CD1c-positive myeloid dendritic cell (primary cell): Measurements from ENCODE around the gene STPG2.

ENCODE experiments used
- DNase-seq: peaks from one replicate; pipeline ENCODE4 v3.0.0-alpha.2; 2016; ENCODE audit errors: extremely low spot score

STPG2 gene

DNA sequence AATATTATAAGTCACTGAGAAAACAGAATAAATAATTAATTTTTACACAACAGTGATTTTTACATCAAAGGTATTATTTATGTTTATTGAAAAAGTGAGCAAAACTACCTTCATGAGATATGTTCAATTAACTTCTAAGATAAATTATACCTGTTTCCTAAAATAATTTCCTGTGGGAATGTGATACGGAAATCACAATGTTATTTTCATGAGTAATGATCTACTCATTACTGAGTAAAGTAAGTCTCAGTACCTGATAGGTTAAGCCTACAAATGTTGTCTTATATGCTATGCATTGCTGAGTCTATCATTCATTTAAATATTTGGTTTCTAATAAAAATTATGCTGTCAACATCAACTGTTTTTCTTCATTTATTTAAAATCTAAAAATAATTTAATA lies 324.0 kb downstream of the STPG2 start:
- DNase-seq = no peak

- no peak for DNase-seq
Measured at GRCh38 chr4:97812768-97813167, 330.5 kb downstream of the STPG2 start.

- no peak for DNase-seq
Measured at GRCh38 chr4:97786306-97786920, 356.9 kb downstream of the STPG2 start.

DNA sequence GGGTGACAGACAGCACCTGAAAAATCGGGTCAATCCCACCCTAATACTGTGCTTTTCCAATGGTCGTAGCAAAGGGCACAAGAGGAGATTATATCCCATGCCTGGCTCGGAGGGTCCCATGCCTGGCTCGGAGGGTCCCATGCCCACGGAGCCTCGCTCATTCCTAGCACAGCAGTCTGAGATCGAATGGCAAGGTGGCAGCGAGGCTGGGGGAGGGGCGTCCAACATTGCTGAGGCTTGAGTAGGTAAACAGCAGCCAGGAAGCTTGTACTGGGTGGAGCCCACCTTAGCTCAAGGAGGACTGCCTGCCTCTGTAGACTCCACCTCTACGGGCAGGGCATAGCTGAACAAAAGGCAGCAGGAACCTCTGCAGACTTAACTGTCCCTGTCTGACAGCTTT lies 365.1 kb downstream of the STPG2 start:
- no peak for DNase-seq

- no peak for DNase-seq
Measured at GRCh38 chr4:97774347-97774989, 368.8 kb downstream of the STPG2 start.

GRCh38 chr4:97770222-97770621 lies 373.1 kb downstream of the STPG2 start:
- no peak for DNase-seq

DNA sequence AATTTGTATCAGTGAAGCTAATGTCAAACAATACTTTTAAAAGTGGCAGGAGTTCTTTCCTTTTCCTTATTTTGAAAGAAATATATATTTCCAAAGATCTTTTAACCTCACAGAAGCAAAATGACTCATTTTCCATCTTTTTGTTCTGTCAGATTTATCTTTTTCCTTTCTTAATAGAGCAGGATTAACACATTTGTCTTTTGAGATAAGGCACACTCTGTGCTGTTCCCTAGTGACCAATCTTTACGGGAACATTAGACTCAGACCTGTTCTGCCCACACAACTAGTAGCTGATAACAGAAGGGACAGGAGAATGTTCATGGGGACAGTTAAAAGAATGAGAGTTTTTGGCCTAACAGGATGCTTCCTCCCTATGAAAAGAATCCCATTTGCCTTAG lies 381.2 kb downstream of the STPG2 start:
- DNase-seq = no peak

DNA sequence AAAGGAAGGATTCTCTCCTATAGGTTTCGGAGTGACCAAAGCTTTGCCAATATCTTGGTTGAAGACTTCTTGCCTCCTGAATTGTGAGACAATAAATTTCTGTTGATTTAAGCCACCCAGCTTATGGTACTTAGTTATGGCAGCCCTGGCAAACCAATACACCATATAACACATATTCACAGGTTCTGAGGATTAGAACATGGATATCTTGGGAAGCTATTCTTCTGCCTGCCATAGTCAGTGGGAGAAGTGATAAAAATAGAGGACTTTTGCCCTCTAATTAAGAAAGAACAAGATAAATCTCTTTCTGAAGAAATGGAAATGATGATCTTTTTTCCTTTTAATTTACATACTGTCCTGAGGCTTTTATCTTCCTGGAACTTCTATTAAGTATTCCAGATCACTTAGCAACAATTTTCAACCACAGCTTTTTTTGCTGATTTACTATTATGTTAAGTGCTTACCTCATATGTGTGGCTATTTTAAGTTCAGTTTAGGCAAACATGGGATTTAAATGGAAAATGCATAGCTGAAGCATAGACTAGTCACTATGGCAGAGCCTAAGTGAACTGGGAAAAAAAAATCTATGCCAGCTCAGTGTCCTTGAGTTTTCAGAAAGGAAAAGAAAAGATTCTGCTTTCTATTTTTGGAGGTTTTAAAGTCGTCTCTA lies 381.7 kb downstream of the STPG2 start:
- no peak for DNase-seq

GRCh38 chr4:97759785-97760184 lies 383.5 kb downstream of the STPG2 start:
- no peak for DNase-seq

DNA sequence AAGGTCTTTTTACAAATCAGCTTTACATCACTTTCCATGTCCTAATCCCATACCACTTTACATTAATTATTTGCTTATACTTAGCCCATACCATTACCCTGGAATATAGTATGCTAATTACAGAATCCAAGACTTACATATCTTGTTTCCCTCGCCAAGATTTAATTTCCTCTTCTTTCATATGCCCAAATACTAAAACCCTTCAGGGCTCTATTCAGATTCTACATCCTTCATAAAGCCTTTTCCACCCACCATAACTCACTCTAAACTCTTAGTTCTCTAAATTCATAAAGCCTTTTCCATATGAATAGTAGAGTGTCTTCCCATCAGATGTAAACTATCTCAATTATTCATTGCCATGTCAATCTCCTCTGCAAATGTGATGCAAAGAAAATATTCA lies 390.7 kb downstream of the STPG2 start:
- no peak for DNase-seq

- DNase-seq = no peak
Measured at GRCh38 chr4:97747945-97748344, 395.3 kb downstream of the STPG2 start.

DNA sequence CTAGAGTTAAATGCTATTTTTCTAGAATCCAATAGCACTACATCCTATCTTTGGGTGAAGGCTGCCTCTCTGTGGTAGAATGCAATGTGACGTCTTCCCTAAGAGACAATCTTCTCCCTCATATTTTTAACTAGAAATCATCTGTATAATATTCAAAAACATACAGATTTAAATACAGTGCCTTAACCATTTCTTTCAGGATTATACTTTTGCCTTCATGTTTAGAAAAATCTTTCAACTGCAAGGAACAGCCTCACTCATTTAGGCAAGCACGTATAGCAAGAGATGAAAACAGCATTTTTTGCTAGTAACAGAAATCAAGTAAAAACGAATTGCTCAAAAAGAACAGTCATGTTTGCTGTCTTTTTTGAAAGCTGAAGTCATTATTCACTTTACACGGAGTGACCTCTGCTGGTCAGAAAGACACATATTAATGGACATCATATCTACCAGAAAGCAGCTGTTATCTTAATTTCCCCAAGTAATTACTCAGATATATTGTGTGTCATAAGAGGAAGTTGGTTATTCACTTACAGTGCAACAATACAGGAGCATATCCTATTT lies 422.3 kb downstream of the STPG2 start:
- DNase-seq = no peak

- DNase-seq = no peak
Measured at GRCh38 chr4:97691111-97691605, 452.1 kb downstream of the STPG2 start.

GRCh38 chr4:97670703-97671269 lies 472.5 kb downstream of the STPG2 start:
- DNase-seq = no peak

DNA sequence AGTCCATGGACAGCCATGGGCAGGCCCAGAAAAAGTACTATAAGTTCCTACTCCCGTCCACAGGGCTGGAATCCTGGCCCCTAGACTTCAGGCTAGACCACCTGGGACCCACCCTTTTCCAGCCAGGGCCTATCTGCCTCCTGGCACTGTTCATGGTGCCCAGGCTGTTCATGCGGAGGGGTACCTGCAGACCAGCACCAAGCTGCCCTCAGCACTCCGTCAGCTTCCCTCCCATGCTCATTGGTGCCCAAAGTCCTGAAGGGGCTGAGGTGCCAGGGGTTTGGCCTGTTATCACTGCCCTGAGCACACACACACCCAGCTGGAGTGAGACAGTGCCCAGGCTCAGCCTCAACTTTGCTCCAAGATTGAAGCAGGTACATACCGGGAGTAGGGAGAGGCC lies 477.7 kb downstream of the STPG2 start:
- no peak for DNase-seq

DNA sequence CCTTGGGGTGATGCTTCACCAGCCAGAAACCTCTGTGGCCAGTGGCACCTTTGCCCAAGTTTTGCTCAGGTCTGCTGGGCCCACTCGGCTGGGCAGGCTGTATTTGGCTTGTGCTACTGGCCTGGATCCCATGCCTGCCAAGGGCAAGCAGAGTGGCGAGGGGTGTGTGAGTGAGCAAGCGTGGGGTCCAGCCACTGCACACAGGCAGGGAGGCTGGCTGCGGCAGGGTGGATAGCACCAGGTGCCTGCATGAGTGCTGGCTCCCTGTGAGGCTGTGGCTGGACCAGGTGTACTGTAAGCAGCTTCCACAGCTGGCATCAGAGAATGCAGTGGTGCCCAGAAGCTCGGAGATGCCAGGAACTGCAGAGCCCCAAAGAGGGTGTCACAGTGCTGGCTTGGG lies 478.5 kb downstream of the STPG2 start:
- DNase-seq = no peak

DNA sequence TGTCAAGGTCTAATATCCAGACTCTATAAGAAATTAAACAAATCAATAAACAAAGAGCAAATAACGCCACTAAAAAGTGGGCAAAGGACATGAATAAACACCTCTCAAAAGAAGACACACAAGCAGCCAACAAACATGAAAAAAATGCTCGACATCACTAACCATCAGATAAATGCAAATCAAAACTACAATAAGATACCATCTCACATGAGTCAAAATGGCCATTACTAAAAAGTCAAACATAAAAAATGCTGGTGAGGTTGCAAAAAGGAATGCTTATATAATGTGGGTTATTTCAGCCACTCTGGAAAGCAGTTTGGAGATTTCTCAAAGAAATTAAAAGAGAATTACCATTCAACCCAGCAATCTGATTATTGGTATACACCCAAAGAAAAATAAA lies 481.1 kb downstream of the STPG2 start:
- DNase-seq = no peak

DNA sequence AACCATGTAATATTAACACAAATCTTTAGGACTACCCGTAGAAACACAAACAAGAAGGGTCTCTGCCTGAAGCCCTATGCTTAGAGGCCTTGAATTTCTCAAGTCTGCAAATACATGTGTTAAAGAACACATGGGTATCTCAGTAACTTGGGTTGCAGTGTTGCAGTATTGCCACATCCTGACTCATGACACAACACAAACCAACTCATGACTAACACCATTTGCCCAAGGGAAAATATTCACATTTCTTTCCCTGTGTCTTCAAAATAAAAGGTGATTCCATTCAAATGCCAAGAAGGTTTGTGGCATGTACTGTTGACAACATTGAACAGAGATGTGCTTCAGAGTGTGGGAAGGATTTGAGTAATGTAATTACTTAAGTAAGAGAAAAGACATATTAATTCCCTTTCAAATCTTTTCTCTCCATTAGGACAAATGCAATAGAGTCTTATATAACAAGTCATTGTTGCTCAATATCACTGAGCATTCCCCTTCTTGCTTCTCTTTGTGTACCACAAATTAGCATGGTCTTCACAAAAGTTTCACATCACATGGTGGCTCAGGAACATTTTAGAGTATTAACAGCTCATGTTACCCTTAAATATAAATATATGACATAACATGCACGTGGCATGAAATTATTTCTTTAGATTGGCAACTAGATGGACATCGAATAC lies 487.1 kb downstream of the STPG2 start:
- no peak for DNase-seq

DNA sequence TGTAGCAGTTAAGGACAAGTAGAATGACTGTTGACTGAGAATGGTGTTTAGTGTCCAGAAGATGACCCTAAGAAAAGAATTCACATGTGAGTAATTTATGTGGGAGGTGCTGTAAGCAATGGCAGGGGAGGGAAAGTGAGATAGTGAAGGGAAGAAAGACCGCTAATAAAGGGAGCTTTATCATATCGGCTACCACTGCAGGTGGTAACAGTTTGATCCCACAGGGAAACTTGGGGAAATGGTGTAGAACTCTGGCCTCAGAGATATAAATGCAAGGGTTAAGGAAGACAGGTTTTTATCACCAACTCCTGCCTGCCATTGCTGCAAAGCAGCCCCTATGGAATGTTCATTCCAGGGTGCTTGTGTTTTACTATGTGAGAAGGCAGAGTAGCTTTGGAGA lies 489.6 kb downstream of the STPG2 start:
- no peak for DNase-seq

DNA sequence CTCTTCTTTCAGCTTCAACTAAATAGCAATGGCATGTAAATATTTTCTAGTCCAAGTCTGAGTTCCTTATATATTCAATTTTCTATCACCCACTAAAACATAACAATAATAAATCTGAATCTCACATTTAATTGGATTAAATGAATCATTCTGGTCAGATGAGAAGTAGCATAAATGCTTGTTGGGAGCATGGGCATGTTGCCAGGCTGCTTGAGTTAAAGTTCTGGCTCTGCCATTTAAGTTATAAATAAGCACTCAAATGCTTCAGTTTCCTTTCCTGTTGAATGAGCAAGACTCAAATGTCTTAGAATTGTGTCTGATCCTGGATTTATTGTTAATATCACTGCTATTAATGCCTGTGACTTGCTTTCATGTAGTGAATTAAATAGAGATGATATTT lies 496.3 kb downstream of the STPG2 start:
- DNase-seq = no peak

- no peak for DNase-seq
Measured at GRCh38 chr4:97645071-97645821, 498.0 kb downstream of the STPG2 start.
